H1 (cell line): ENCODE data around the gene ZNF776. TPM values are rescaled to one million over a fixed set of nuclear protein-coding genes. Genes with fewer than 3 reads are reported as not detected.

ENCODE experiments used
- CTCF ChIA-PET: fragments of 300-600 bp; sonication (Branson Sonifier 250); formaldehyde crosslinking; loops from one replicate; lab custom pipeline; 2021; ENCODE audit not compliant: partially characterized antibody; lab: Charles Lee
- POLR2A ChIA-PET: fragments of 300-600 bp; sonication (Branson Sonifier 250); formaldehyde crosslinking; loops from one replicate; lab custom pipeline; 2021; ENCODE audit warnings: inconsistent platforms; ENCODE audit not compliant: partially characterized antibody; lab: Charles Lee
- DNase-seq, 2 experiments: peaks; one replicate each; pipeline versions ENCODE4 v3.0.0 to v3.0.0-alpha.2; 2010 to 2022; ENCODE audit warnings: low spot score in 2 of 2, low read depth in 1 of 2, mixed read lengths in 1 of 2
- FAIRE-seq: peaks from 2 replicates; lab custom pipeline; 2011; peaks lifted over from hg19 to GRCh38; lab: Jason Lieb, UNC
- H2AFZ ChIP-seq: 2 replicates; pipeline ENCODE4 v1.8.1; 2012; ENCODE audit warnings: low read length, inconsistent platforms
- H2AK5ac ChIP-seq: 2 replicates; pipeline ENCODE4 v1.6.1; 2013; ENCODE audit warnings: low read depth, low read length
- H2BK120ac ChIP-seq: replicated peaks from 2 replicates; pipeline ENCODE3; 2013; ENCODE audit warnings: low read depth, low read length, inconsistent platforms
- H2BK12ac ChIP-seq: 2 replicates; pipeline ENCODE4 v1.6.1; 2013; ENCODE audit warnings: low read depth, low read length
- H2BK15ac ChIP-seq: 2 replicates; pipeline ENCODE4 v1.6.1; 2013; ENCODE audit warnings: low read length
- H2BK20ac ChIP-seq: 2 replicates; pipeline ENCODE4 v1.6.1; 2013; ENCODE audit warnings: low read length
- H2BK5ac ChIP-seq: 2 replicates; pipeline ENCODE4 v1.6.1; 2013; ENCODE audit warnings: low read depth, low read length
- H3K14ac ChIP-seq: 2 replicates; pipeline ENCODE4 v1.6.1; 2013; ENCODE audit warnings: inconsistent platforms; ENCODE audit not compliant: insufficient read length
- H3K18ac ChIP-seq: 2 replicates; pipeline ENCODE4 v1.6.1; 2013; ENCODE audit warnings: low read length; ENCODE audit errors: extremely low read depth
- H3K23ac ChIP-seq: 2 replicates; pipeline ENCODE4 v1.6.1; 2013; ENCODE audit warnings: inconsistent platforms; ENCODE audit not compliant: insufficient read length
- H3K23me2 ChIP-seq: 2 replicates; pipeline ENCODE4 v1.6.1; 2013; ENCODE audit warnings: low read depth, low read length
- H3K27ac ChIP-seq: 2 replicates; pipeline ENCODE4 v1.6.1; 2011; ENCODE audit warnings: low read depth, low read length, inconsistent platforms
- H3K27me3 ChIP-seq, 4 experiments: replicated peaks in 1 of 4; 1 replicate in 1 of 4; 2 replicates in 3 of 4; pipeline versions ENCODE4 v1.6.1 to v1.8.1; 2011 to 2013; ENCODE audit warnings: low read length in 3 of 4, mild to moderate bottlenecking in 3 of 4, inconsistent platforms in 2 of 4, mixed read lengths in 2 of 4, moderate library complexity in 1 of 4; ENCODE audit not compliant: control insufficient read depth in 3 of 4, insufficient read depth in 3 of 4; ENCODE audit errors: extremely low read depth in 1 of 4
- H3K36me3 ChIP-seq, 4 experiments: 2 replicates each; pipeline versions ENCODE4 v1.6.1 to v1.8.1; 2011 to 2013; ENCODE audit warnings: mild to moderate bottlenecking in 4 of 4, low read length in 3 of 4, moderate library complexity in 2 of 4, control low read depth in 1 of 4, inconsistent platforms in 1 of 4; ENCODE audit not compliant: insufficient read depth in 4 of 4, control insufficient read depth in 2 of 4
- H3K4ac ChIP-seq: replicated peaks from 2 replicates; pipeline ENCODE3; 2013; ENCODE audit warnings: low read length, low read depth, mixed read lengths, inconsistent platforms; ENCODE audit not compliant: insufficient read length
- H3K4me1 ChIP-seq, 4 experiments: replicated peaks in 1 of 4; 1 replicate in 1 of 4; 2 replicates in 3 of 4; pipeline versions ENCODE4 v1.6.1 to v1.8.1; 2011 to 2013; ENCODE audit warnings: low read length in 3 of 4, inconsistent platforms in 2 of 4, mixed read lengths in 1 of 4; ENCODE audit not compliant: insufficient read depth in 4 of 4, control insufficient read depth in 3 of 4
- H3K4me2 ChIP-seq, 2 experiments: 2 replicates each; pipeline versions ENCODE4 v1.6.1 to v1.8.1; 2011 to 2013; ENCODE audit warnings: low read depth in 2 of 2, low read length in 2 of 2, control low read depth in 1 of 2, inconsistent platforms in 1 of 2, mild to moderate bottlenecking in 1 of 2; ENCODE audit not compliant: insufficient read depth in 1 of 2
- H3K4me3 ChIP-seq, 4 experiments: fragments of 200-600, 300-600 bp in 1 of 4; sonication (generic), shearing (Covaris generic), sonication (Bioruptor Twin) in 1 of 4; 2 replicates each; pipeline versions ENCODE4 v1.5.1 to v1.8.1; 2011 to 2016; ENCODE audit warnings: low read length in 4 of 4, low read depth in 3 of 4, control low read depth in 2 of 4, inconsistent platforms in 2 of 4, mild to moderate bottlenecking in 2 of 4, mixed read lengths in 1 of 4, moderate library complexity in 1 of 4; ENCODE audit not compliant: insufficient read depth in 2 of 4; ENCODE audit errors: extremely low read depth in 1 of 4
- H3K56ac ChIP-seq: replicated peaks from 2 replicates; pipeline ENCODE3; 2013; ENCODE audit warnings: low read depth, mild to moderate bottlenecking, mixed read lengths, low read length, inconsistent platforms; ENCODE audit not compliant: insufficient read length
- H3K79me1 ChIP-seq: 2 replicates; pipeline ENCODE4 v1.6.1; 2013; ENCODE audit warnings: low read depth, low read length, control low read depth
- H3K79me2 ChIP-seq, 2 experiments: 2 replicates each; pipeline versions ENCODE4 v1.6.1 to v1.8.1; 2012 to 2013; ENCODE audit warnings: low read length in 2 of 2, mild to moderate bottlenecking in 2 of 2, inconsistent platforms in 1 of 2; ENCODE audit not compliant: insufficient read depth in 2 of 2, control insufficient read depth in 1 of 2
- H3K9ac ChIP-seq, 4 experiments: replicated peaks in 1 of 4; 1 replicate in 1 of 4; 2 replicates in 3 of 4; pipeline versions ENCODE4 v1.6.1 to v1.8.1; 2011 to 2013; ENCODE audit warnings: low read depth in 3 of 4, low read length in 3 of 4, control low read depth in 2 of 4, mild to moderate bottlenecking in 2 of 4, moderate library complexity in 2 of 4, inconsistent platforms in 1 of 4; ENCODE audit errors: extremely low read depth in 1 of 4
- H3K9me3 ChIP-seq, 2 experiments: 2 replicates each; pipeline versions ENCODE4 v1.6.1 to v1.8.1; 2012 to 2013; ENCODE audit warnings: mild to moderate bottlenecking in 2 of 2, moderate library complexity in 2 of 2, control low read depth in 1 of 2, inconsistent platforms in 1 of 2, low read depth in 1 of 2, low read length in 1 of 2, mixed read lengths in 1 of 2; ENCODE audit not compliant: insufficient read depth in 2 of 2
- H4K20me1 ChIP-seq, 2 experiments: replicated peaks in 1 of 2; 2 replicates each; pipeline versions ENCODE3 to v1.8.1; 2011 to 2013; ENCODE audit warnings: inconsistent platforms in 2 of 2, low read length in 2 of 2, mild to moderate bottlenecking in 1 of 2; ENCODE audit not compliant: insufficient read depth in 2 of 2, control insufficient read depth in 1 of 2
- H4K5ac ChIP-seq: 2 replicates; pipeline ENCODE4 v1.6.1; 2013; ENCODE audit warnings: low read length, low read depth, mixed read lengths, inconsistent platforms; ENCODE audit not compliant: insufficient read length
- H4K8ac ChIP-seq: 2 replicates; pipeline ENCODE4 v1.8.0; 2013; ENCODE audit warnings: mild to moderate bottlenecking, moderate library complexity, low read length, inconsistent platforms; ENCODE audit not compliant: insufficient read depth; ENCODE audit errors: extremely low read depth
- H4K91ac ChIP-seq: replicated peaks from 2 replicates; pipeline ENCODE3; 2013; ENCODE audit warnings: low read length, mixed read lengths, inconsistent platforms; ENCODE audit not compliant: insufficient read length
- CBX8 ChIP-seq: fragments of 300-800, 300-1000 bp; sonication (generic); IDR thresholded peaks from 2 replicates; pipeline ENCODE4 v1.7.1; 2016; ENCODE audit warnings: low read depth, low read length, borderline replicate concordance
- CHD1 ChIP-seq: IDR thresholded peaks from 2 replicates; pipeline ENCODE4 v1.6.1; 2012; ENCODE audit warnings: low read depth, low read length, improper control_type of control experiment
- SIRT6 ChIP-seq: IDR thresholded peaks from one replicate; pipeline ENCODE4 v1.7.1; 2012; ENCODE audit warnings: low read length, inconsistent platforms
- SIX5 ChIP-seq: IDR thresholded peaks from 2 replicates; pipeline ENCODE4 v1.6.1; 2011; ENCODE audit warnings: mild to moderate bottlenecking, low read depth, low read length
- WGBS, 2 experiments: shearing (Covaris generic) in 1 of 2; methylation state at CpG; one replicate each; pipeline versions ENCODE4 v1.1.6 to v1.1.7; 2013 to 2015; ENCODE audit warnings: low lambda C conversion rate in 2 of 2, mixed read lengths in 2 of 2, inconsistent platforms in 1 of 2, low coverage in 1 of 2, missing lambda C conversion rate in 1 of 2; ENCODE audit not compliant: insufficient replicate concordance in 2 of 2, insufficient coverage in 1 of 2, insufficient read length in 1 of 2; ENCODE audit errors: extremely low coverage in 1 of 2, missing lambda C conversion rate in 1 of 2; 5-methylcytosine and 5-hydroxymethylcytosine counted together
- polyA plus RNA-seq, 7 experiments: library from polyadenylated mRNA; depleted of rRNA in 3 of 7; stranded (reverse) in 5 of 7; unstranded in 2 of 7; fragments of >200 nt in 5 of 7; fragments of 200-250 nt in 2 of 7; gene quantifications; 1 replicate in 5 of 7; 2 replicates in 1 of 7; 4 replicates in 1 of 7; pipeline versions ENCODE4 v1.2.1 to v1.2.3, GENCODE V29; 2011 to 2013; ENCODE audit warnings: missing spikeins in 2 of 7, mixed read lengths in 2 of 7
- total RNA-seq: library from RNA; stranded (reverse); fragmentation: NEBNext Ultra II Directional; extraction: Animal tissue kit (Norgen Biotek cat#: 25700); gene quantifications from 2 replicates; pipeline ENCODE4 v1.2.1, GENCODE V29; 2021

Gene ZNF776
- total and polyA plus RNA-seq, 2 of the 8 experiments (the other 6 are each of a cell fraction or from before 2014, with no cell fraction given) = 7.8 to 20.5 TPM

DNA sequence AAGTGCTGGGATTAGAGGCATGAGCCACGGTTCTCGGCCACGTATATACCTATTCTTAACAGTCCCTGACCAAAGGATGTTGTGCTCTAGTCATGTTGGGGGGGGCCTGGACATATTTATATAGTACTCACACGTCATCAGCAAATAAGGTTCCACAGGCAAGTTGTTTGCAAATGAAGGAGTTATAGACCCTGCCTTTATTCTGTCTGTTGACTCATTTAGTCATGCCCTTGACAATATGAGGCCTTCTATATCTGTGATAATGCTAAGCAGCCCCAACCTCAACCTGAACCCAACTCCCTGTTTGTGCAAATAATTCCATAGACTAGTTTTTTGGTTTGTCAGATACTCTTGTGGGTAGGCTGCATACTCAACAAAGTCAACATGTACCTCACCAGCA, 31.7 kb downstream of the ZNF776 start:
- no peak overlapping the region for H4K5ac ChIP-seq
- H4K20me1 ChIP-seq = peaks cover 3 to 12% of the 10 kb centered on the region in 2 experiments
- POLR2A ChIA-PET = no interaction called here
- H3K36me3 ChIP-seq = peaks cover 5 to 40% (median 28%) of the 10 kb centered on the region in 4 experiments; a peak in 6 of 8 replicates
- no peaks in the 10 kb centered on the region for H3K27me3 ChIP-seq
- DNase-seq (no peak), FAIRE-seq (no peak)
- no peak overlapping the region for H4K91ac ChIP-seq
- CTCF ChIA-PET = no interaction called here
- no peak overlapping the region for H3K56ac ChIP-seq
- H3K79me1 ChIP-seq = peaks cover 18% of the 10 kb centered on the region
- H2BK20ac ChIP-seq = no peak overlapping the region
- H2BK120ac ChIP-seq = no peak overlapping the region
- TF ChIP-seq CHD1 = no peak
- no peak for TF ChIP-seq SIRT6
- TF ChIP-seq CBX8 = no peak
- no peak for TF ChIP-seq SIX5
- H3K23ac ChIP-seq = no peak overlapping the region
- no peaks in the 10 kb centered on the region for H3K23me2 ChIP-seq
- no peak overlapping the region for H3K4me2 ChIP-seq
- no peak overlapping the region for H2BK15ac ChIP-seq
- H3K18ac ChIP-seq = no peak overlapping the region
- H2BK12ac ChIP-seq = no peak overlapping the region
- H3K14ac ChIP-seq = no peak overlapping the region
- no peak overlapping the region for H3K4me3 ChIP-seq
- H3K27ac ChIP-seq = no peak overlapping the region
- no peak overlapping the region for H3K9ac ChIP-seq
- no peak overlapping the region for H4K8ac ChIP-seq
- no peak overlapping the region for H2AFZ ChIP-seq
- H3K4me1 ChIP-seq = no peaks in the 10 kb centered on the region
- peaks cover 4 to 9% of the 10 kb centered on the region in 2 experiments; a peak in 3 of 4 replicates for H3K9me3 ChIP-seq
- no peak overlapping the region for H3K4ac ChIP-seq
- no peak overlapping the region for H2AK5ac ChIP-seq
- WGBS, 2 experiments = 89% methylated on average over 4 of the region's 4 CpGs; no CpG with 5 or more reads in 1 of the 2 experiments
- H3K79me2 ChIP-seq = peaks cover 8 to 65% of the 10 kb centered on the region in 2 experiments; a peak in 3 of 4 replicates
- H2BK5ac ChIP-seq = no peak overlapping the region
